GM04503 (cell line): ENCODE results near the gene RALB.
"Not testable (repeated sequence)": the region's sequence is repeated elsewhere in the genome, so short reads cannot be mapped to it uniquely, and the experiment has no call there.

ENCODE experiments used
- DNase-seq: peaks from one replicate; pipeline ENCODE4 v3.0.0-alpha.2; 2012; ENCODE audit warnings: low read depth

Gene RALB

GRCh38 chr2:120224735-120225548 is 27.7 kb upstream of the RALB start:
- no peak for DNase-seq

DNA sequence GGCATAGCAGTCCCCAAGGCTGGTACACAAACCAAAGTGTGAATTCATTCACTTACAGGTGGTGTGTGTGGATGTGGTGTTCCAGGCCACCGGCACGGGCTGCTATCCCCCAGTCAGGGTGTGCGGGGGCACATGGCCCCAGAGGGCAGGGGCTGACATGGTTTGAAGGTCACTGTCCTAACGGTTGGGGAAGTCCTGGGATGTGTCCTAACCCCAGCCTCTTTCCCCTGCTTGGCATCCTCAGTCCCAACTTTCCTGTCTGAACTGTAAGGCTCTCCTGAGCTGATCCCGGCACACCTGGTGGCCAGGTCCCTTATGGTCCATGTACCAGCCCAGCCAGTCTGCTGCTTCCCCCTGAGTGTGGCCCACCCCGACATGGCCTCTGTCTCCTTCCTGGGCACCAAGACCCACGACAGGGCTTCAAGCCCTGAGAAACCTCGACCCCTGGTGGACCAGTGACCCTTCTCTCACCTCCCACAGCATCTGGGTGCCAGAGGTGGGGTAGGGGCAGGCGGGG is 27.0 kb upstream of the RALB start:
- DNase-seq: no peak

GRCh38 chr2:120226316-120226715 is 26.3 kb upstream of the RALB start:
- DNase-seq: no peak

DNA sequence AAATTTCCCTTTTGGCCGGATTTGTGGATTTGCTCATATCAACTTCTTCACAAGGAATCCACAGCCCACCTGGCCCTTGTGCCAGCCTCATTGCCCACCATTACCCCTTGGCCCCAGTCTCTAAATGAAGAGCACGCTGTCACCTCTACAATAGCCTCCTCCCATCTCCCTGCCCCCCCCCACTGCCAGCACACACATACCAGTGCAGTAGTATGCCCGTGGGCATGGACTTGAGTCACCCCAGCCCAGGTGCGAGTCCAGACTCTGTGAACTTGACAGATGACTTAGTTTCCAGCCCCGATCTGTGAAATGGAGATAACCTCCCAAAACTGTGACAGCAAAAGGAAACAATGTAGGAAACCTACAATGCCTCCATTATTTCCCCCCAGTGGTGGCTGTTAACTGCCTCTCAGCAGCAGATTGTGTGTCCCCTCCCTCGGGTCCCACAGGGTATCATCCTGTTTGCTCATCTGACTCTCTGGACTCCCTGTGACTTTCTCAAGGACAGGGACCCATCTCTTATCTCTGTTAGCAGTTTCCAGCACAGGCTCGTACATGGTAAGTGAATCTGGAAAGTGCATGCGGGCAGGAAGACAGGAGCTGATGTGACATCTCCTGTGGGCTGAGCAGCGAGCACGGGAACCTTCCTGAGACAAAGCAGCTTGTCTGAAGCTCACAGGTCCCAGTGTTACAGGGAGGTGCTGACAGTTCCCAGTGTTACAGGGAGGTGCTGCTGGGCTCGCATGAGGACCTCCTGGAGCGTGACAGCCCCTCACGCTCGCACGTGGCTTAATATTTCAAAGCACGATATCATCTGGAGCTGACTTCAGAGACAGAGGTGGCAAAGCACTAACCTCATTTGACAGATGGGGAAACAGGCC is 25.3 kb upstream of the RALB start:
- DNase-seq: no peak

- no peak for DNase-seq
Measured at GRCh38 chr2:120228503-120228902, 24.1 kb upstream of the RALB start.

DNA sequence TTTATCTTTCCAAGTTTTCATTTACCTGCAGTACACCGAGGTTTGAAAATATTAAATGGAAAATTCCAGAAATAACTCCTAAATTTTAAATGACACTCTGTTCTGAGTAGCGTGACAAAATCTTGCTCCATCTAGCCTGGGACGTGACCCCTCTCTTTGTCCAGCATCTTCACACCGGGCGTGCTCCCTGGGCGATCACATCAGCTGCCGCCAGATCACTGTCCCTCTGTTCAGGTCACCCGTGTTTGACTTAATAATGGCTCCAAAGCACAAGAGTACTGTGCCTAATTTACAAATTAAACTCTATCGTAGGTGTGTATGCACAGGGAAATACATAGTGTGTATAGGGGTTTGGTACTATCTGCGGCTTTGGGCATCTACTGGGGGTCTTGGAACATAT is 23.3 kb upstream of the RALB start:
- no peak for DNase-seq

GRCh38 chr2:120230515-120231471 is 21.9 kb upstream of the RALB start:
- no peak for DNase-seq

DNA sequence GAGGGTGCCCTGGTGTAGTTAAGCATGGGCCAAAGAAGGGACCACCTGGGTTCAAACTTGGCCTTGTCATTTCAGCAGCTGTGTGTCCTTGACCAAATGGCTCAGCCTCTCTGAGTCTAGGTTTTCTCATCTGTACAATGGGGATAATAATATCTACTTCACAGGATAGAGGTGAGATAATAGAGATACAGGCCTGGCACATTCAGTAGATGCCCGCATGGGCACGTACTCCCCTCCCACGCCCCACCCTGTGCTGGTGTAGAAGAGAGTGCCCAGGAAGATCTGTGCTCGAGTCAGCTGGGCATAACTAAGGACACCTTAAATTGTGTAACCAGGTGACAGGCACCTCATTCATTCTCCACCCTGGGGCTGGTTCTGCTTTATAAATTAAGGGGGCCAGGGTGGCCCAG is 21.1 kb upstream of the RALB start:
- DNase-seq: no peak

- no peak for DNase-seq
Measured at GRCh38 chr2:120231974-120232635, 20.5 kb upstream of the RALB start.

DNA sequence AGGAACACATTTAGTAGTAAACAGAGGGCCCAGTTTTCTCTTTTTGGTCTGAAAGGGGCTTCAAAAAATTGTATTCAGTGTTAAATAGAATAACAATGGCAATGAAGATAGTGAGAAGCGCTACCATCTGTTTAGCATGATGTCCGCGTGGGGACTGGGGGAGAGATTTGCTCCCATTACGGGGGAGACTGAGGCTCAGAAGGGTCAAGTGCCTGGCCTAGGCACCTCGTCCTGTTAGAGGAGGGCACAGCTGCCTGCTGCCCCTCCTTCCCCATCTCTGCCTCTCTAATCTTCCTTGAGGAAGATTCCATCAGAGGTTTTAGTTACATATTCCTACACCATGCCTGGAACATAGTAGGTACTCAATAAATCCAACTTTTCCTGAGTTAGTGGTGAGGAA is 19.4 kb upstream of the RALB start:
- DNase-seq: no peak

- not testable (repeated sequence) for DNase-seq
Measured at GRCh38 chr2:120235158-120235557, 17.5 kb upstream of the RALB start.

DNA sequence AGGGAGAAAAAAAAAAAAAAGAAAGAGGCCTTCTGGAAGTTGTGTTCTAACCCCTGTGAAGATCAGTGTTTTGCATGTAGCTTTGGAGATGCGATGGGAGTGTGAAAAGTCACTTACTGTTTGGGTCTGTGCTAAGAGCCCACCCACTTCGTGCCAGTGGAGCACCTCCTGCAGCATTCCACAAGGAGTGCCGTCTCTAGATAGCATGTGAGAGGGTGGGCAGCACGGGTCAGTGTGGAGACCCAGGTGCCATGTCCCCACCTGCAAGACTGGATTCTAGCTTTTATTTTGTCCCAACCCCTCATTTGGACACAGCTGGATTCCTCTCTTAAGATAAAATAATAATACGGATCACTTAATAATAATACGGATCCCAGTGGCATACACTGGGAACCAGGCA is 17.0 kb upstream of the RALB start:
- DNase-seq: no peak

DNA sequence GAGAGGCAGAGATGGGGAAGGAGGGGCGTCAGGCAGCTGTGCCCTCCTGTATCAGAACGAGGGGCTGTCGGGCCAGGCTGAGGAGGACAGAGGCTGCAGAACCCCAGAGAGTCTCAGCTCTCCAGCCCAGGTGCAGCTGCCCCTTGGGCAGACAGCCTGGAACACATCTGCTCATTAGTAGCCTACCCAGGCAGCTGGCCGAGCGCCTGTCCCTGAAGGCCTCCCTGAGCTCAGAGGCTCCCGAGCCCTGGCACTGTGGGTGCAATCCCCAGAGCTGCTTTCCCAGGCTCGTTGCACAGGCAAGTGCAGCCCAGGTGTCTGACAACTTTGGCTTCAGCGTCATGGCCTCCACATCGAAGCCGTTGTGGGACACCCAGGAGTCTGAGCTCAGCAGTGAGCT is 16.3 kb upstream of the RALB start:
- no peak for DNase-seq

DNA sequence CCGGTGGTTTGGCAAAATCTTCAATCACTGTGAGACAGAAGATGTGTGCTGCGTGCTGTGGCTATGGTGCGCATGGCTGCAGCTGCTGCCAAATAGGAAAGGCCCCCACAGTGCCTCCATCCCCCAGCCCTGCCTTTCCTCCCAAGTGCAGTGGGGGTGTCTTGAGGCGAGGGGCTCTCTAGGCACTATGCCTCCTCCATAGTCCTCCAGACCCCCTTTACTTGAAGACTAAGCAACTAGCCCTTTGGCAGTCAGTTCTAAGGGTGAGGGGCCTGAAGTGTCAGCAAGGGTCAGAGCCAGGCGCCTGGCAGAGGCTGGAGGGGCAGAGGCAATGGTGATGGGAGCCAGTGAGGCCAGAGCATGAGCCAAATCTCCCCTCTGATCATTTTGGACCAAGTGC is 15.9 kb upstream of the RALB start:
- no peak for DNase-seq

GRCh38 chr2:120237491-120237902 is 15.2 kb upstream of the RALB start:
- peak; percentile 59 for DNase-seq

GRCh38 chr2:120238728-120239487 is 13.7 kb upstream of the RALB start:
- DNase-seq: peak; percentile 42

DNA sequence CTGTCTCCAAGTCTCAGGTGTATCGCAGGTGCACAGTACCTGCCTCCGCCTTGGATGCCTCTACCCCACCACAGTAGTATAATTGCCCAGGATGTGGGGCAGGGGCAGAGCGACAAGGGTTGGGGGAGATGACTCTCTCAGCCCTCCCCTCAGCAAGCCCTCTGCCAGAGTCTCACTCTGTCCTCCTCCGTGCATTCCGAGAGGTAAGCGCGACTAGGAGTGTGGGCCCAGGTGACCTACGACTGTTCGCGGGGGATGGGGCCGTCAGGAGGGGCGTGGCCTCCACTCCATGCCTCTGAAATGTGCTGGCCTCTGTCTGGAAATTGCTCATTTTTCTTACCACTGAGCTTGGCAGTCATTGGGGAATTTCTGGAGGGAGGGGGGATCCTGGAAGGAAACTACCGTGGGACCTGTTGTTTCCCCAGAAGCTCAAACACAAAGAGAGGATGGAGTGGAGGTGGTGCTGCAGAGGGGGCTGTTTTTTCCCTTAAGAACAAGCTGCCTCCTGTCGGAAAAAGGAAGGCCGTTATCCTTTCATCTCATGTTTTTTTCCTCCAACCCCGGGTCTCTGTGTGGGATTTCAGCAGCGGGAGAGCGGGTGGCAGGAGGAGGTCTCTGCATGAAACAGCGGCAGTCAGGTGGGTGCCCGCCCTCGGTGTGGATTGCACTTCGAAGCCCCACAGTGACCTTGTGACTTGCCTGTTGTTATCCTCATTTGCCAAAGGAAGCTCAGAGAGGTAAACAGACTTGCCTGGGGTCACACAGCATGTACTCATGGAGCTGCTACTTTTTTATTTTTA is 13.0 kb upstream of the RALB start:
- peak; percentile 71 for DNase-seq

DNA sequence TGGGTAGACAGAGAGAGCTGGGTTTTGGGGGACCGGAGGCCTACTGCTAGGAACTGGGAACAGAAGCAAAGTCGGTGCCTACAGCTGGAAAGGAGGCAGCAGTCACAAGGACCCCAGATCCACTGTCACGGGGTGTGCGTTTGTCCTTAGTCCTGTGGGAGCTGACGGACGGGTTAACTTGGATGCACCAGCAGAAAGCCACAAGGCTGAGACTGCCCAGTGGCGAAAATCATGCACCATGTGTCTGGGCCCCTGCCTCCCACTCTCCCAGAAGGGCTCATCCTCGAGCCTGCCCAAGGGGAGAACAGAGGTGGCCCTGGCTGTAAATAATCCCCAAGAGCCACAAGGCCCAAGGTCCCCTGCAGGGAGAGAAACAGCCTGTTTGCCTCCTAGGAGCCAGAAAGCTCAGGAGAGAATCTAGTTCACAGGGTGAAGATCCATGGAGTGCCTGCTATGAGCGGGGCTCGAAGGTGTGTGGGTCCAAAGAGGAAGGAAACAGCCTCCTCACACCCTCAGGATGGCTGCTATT is 11.7 kb upstream of the RALB start:
- DNase-seq: no peak

- no peak for DNase-seq
Measured at GRCh38 chr2:120241684-120242083, 11.0 kb upstream of the RALB start.
